ENCODE measurements around the gene CYP26C1. TPM values are rescaled to one million over a fixed set of nuclear protein-coding genes. Genes with fewer than 3 reads are reported as not detected.
A peak's percentile ranks its signal among the peaks of the same experiment; 100 is the strongest.

The CYP26C1 gene
- total RNA-seq, 1 experiment from 2014 or later: 0.45 TPM

GRCh38 chr10:93079663-93080349 is 19.2 kb downstream of the CYP26C1 start:
- H3K4me3 Mint-ChIP-seq (ENCODE audit: low read depth, unreplicated experiment): no peak overlapping the region

GRCh38 chr10:93080350-93081046 is 19.9 kb downstream of the CYP26C1 start:
- peaks cover 17% of the 10 kb centered on the region for H3K4me1 Mint-ChIP-seq (ENCODE audit: low read depth, unreplicated experiment)
- H3K27me3 Mint-ChIP-seq (ENCODE audit: unreplicated experiment): no peaks in the 10 kb centered on the region
- no peak overlapping the region for H3K27ac Mint-ChIP-seq (ENCODE audit: unreplicated experiment)
- intact Hi-C loops (cut with micrococcal nuclease; ENCODE audit: unreplicated experiment): loop anchor here (1.0 kb wide), 1 partner anchor 209 kb away; no protein-coding TSS in a partner anchor
- CTCF ChIA-PET: interaction anchor here (0.7 kb wide), 2 partner anchors 207 to 209 kb away, joined by 3 read pairs; no protein-coding TSS in a partner anchor
- H3K36me3 Mint-ChIP-seq (ENCODE audit: insufficient read depth, unreplicated experiment): no peaks in the 10 kb centered on the region
- peak; percentile 72 for TF ChIP-seq CTCF (IDR thresholded peaks at IDR 0.05; ENCODE audit: unreplicated experiment)
- H3K9me3 Mint-ChIP-seq (ENCODE audit: low read depth, unreplicated experiment): no peaks in the 10 kb centered on the region
- DNase-seq: peak; percentile 66
- BruUV-seq (replicated peaks): no TSS peak
- no peak overlapping the region for H3K4me3 Mint-ChIP-seq (ENCODE audit: low read depth, unreplicated experiment)

More at GRCh38 chr10:93079663-93080349, 19.2 kb downstream of the CYP26C1 start:
- no TSS peak for BruUV-seq (replicated peaks)
- Mint-ChIP-seq H3K9me3 (ENCODE audit: low read depth, unreplicated experiment) (no peaks in the 10 kb centered on the region), H3K4me1 (ENCODE audit: low read depth, unreplicated experiment) (peaks cover 17% of the 10 kb centered on the region), H3K27ac (ENCODE audit: unreplicated experiment) (no peak overlapping the region), H3K27me3 (ENCODE audit: unreplicated experiment) (peaks cover under 1% of the 10 kb centered on the region), H3K36me3 (ENCODE audit: insufficient read depth, unreplicated experiment) (no peaks in the 10 kb centered on the region)
- CTCF ChIA-PET: interaction anchor here (0.7 kb wide), 2 partner anchors 208 to 210 kb away, joined by 3 read pairs; no protein-coding TSS in a partner anchor
- intact Hi-C loops (cut with micrococcal nuclease; ENCODE audit: unreplicated experiment): loop anchor here (1.0 kb wide), 1 partner anchor 209 kb away; no protein-coding TSS in a partner anchor
- DNase-seq: no peak
- TF ChIP-seq CTCF (IDR thresholded peaks at IDR 0.05; ENCODE audit: unreplicated experiment): no peak

- no peak for DNase-seq
- no TSS peak for BruUV-seq (replicated peaks)
- H3K27me3 Mint-ChIP-seq (ENCODE audit: unreplicated experiment): no peaks in the 10 kb centered on the region
- peaks cover 17% of the 10 kb centered on the region for H3K4me1 Mint-ChIP-seq (ENCODE audit: low read depth, unreplicated experiment)
- H3K4me3 Mint-ChIP-seq (ENCODE audit: low read depth, unreplicated experiment): no peak overlapping the region
- H3K9me3 Mint-ChIP-seq (ENCODE audit: low read depth, unreplicated experiment): no peaks in the 10 kb centered on the region
- no peaks in the 10 kb centered on the region for H3K36me3 Mint-ChIP-seq (ENCODE audit: insufficient read depth, unreplicated experiment)
- intact Hi-C loops (cut with micrococcal nuclease; ENCODE audit: unreplicated experiment): no loop called here
- H3K27ac Mint-ChIP-seq (ENCODE audit: unreplicated experiment): no peak overlapping the region
- CTCF ChIA-PET: no interaction called here
- TF ChIP-seq CTCF (IDR thresholded peaks at IDR 0.05; ENCODE audit: unreplicated experiment): no peak
These were observed 20.7 kb downstream of the CYP26C1 start for GRCh38 chr10:93081318-93081717.

- no peak overlapping the region for H3K4me3 Mint-ChIP-seq (ENCODE audit: low read depth, unreplicated experiment)
These were observed 21.2 kb downstream of the CYP26C1 start for GRCh38 chr10:93081834-93082233.

More at GRCh38 chr10:93081834-93082233, 21.2 kb downstream of the CYP26C1 start:
- Mint-ChIP-seq H3K27me3 (ENCODE audit: unreplicated experiment) (no peaks in the 10 kb centered on the region), H3K9me3 (ENCODE audit: low read depth, unreplicated experiment) (no peaks in the 10 kb centered on the region), H3K36me3 (ENCODE audit: insufficient read depth, unreplicated experiment) (no peaks in the 10 kb centered on the region), H3K27ac (ENCODE audit: unreplicated experiment) (no peak overlapping the region), H3K4me1 (ENCODE audit: low read depth, unreplicated experiment) (peaks cover 17% of the 10 kb centered on the region)
- no peak for DNase-seq
- BruUV-seq (replicated peaks): no TSS peak
- CTCF ChIA-PET: no interaction called here
- no peak for TF ChIP-seq CTCF (IDR thresholded peaks at IDR 0.05; ENCODE audit: unreplicated experiment)
- intact Hi-C loops (cut with micrococcal nuclease; ENCODE audit: unreplicated experiment): no loop called here
